ENCODE data around the gene STXBP6.

STXBP6 gene

DNA sequence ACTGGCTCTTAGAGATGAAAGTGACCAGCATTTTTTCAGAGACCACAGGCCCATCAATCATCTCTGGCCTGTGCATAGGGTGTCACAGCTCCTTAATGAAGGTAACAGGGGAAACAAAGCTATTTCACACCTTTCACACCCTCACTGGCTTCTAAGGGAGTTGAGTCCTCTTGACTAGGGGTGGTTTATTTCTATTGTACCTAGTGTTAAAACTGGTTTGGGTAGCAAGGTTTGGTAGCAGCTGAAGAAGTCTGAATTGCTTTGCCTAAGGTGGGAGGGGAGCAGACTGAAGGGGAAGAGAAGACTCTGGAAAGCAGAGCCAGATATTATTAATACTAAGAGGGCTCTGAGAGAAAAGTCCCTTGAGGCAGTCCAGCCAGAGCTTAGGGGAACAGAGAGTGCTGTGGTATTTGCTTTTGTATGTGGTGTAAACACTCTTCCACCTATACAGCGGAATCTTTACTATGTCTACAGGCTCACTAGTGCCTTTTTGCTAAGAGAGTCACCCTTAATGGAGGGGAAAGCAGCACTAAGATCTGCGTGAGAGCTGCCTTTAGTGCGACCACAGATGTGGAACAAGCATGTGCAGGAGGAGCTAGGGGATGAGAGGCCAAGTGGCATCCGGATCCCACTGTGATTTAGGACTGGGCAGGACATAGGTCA, 95.8 kb downstream of the STXBP6 start:
- no peak for DNase-seq (ENCODE audit: low read depth)
- no peak overlapping the region for H3K4me3 ChIP-seq (ENCODE audit: low read depth, low read length)
- TF ChIP-seq, protein P1, sequence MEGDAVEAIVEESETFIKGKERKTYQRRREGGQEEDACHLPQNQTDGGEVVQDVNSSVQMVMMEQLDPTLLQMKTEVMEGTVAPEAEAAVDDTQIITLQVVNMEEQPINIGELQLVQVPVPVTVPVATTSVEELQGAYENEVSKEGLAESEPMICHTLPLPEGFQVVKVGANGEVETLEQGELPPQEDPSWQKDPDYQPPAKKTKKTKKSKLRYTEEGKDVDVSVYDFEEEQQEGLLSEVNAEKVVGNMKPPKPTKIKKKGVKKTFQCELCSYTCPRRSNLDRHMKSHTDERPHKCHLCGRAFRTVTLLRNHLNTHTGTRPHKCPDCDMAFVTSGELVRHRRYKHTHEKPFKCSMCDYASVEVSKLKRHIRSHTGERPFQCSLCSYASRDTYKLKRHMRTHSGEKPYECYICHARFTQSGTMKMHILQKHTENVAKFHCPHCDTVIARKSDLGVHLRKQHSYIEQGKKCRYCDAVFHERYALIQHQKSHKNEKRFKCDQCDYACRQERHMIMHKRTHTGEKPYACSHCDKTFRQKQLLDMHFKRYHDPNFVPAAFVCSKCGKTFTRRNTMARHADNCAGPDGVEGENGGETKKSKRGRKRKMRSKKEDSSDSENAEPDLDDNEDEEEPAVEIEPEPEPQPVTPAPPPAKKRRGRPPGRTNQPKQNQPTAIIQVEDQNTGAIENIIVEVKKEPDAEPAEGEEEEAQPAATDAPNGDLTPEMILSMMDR (IDR thresholded peaks at IDR 0.05; ENCODE audit: low read depth, low read length, missing control alignments): no peak

DNA sequence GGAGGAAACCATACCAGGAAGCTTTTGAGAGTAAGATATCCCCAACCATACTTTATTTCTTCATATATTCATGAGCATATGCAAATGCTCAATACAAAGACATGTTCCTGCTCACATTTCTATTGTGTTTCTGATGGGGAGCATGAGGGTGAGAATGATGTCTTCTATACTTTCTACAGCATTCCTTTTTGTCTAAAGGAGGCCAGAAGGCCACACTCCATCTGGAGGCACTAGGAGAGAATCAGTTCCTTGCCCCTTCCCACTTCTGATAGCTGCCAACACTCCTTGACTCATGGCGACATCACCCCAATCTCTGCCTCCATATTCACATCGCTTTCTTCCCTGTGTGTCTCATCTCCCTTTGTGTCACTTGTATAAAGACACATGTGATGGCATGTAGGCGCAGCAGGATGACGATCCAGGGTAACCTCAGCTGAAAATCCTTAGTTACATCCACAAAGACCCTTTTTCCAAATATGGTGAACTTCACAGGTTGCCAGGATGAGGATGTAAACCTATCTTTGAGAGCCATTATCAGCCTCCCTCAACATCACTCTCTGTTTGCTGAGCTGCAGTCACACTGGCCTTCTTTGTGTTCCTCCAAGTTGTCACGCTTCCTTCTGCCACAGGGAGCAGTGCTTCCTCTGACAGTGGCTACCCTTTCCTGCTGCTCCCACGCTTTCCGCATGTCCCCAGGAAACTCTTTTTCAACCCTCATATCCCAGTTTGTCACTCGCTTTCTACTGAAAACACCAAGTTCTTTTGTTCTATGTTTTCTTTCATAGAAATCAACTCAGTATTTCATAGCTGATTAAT, 96.9 kb downstream of the STXBP6 start:
- TF ChIP-seq, protein P1 (IDR thresholded peaks at IDR 0.05; ENCODE audit: low read depth, low read length, missing control alignments): peak; percentile 38
- no peak for DNase-seq (ENCODE audit: low read depth)
- H3K4me3 ChIP-seq (ENCODE audit: low read depth, low read length): no peak overlapping the region

DNA sequence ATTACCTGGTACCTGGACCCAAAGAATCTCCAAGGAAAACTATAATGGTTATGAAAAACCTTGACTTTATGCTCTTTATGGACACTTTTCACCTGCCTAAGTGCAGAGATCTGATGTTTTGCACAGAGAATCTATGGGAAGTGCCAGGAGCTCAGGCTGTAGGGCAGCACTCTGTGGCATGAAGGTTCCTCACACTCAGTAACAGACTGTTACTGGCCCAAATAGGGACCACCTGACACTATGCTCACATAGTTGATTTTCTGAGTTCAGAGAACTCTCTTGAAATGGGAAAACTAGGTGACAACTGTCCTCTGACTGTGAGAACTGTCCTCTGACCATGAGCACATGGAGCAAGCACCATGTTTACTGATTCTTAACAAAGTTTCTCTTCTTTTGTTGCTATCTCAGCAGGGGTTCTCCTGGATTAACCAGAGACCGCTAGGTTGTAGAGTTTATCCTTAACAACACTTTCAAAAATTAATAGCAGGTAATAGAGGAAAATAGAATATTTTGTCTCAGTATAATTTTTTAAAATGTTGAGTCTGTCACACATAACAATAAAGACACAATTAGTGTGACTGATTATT, 101.6 kb downstream of the STXBP6 start:
- TF ChIP-seq, protein P1 (IDR thresholded peaks at IDR 0.05; ENCODE audit: low read depth, low read length, missing control alignments): no peak
- no peak overlapping the region for H3K4me3 ChIP-seq (ENCODE audit: low read depth, low read length)
- no peak for DNase-seq (ENCODE audit: low read depth)

DNA sequence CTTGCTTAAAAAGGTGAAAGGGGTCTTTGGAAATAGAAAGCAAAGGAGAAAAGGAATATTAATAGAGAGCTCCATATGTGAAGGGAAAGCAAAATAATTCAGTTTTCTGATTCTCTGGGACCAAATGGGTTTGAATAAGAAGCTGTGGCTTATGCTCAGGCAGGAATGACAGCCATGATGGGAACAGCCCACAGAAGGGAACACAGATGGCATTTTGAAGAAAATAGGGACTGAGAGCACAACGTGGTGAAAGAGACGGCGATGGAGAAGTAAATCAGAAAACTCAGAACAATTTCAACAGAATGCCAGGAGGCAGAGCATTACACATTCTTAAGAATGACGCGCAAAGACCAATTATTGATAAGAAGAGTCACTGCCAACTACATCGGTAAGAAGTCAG, 102.8 kb downstream of the STXBP6 start:
- DNase-seq (ENCODE audit: low read depth): no peak
- TF ChIP-seq, protein P1 (IDR thresholded peaks at IDR 0.05; ENCODE audit: low read depth, low read length, missing control alignments): no peak
- H3K4me3 ChIP-seq (ENCODE audit: low read depth, low read length): no peak overlapping the region

DNA sequence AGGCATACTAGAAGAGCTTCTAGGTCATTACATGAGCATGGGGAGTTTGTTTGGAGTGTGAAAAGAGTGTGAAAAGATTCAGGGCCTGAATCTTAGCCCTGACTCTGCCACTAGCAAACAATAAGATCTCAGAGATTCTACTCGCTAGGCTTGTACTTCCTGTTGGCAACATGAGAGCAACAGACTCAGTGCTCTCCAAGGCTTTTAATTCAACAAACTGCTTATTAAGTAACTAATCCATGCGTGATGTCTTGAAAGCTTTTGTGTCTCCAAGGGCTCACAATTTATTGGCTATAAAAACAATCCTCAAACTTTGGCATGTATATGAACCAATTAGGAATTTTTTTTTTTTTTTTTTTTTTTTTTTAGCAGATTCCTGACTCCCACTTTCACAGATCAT, 105.1 kb downstream of the STXBP6 start:
- H3K4me3 ChIP-seq (ENCODE audit: low read depth, low read length): no peak overlapping the region
- TF ChIP-seq, protein P1 (IDR thresholded peaks at IDR 0.05; ENCODE audit: low read depth, low read length, missing control alignments): no peak
- DNase-seq (ENCODE audit: low read depth): no peak

DNA sequence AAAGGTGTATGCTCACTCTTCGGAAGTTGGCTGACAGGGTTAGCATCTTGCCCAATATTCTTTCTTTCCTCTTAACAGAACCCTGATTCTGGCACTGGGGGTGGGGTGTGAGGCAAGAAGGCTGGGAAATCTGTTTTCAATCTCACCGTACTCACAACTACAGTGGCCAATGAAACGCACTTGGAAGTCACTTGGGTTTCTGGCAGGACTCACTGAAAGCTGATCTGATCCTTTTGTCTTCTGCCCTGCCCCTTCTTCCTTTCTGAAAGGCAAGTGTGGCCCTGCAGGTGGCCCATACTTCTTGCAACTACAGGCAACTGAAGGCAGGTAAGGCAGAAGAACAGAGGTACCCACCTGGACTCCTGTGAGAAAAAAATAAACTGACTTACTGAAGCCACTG, 106.9 kb downstream of the STXBP6 start:
- no peak overlapping the region for H3K4me3 ChIP-seq (ENCODE audit: low read depth, low read length)
- no peak for DNase-seq (ENCODE audit: low read depth)
- TF ChIP-seq, protein P1 (IDR thresholded peaks at IDR 0.05; ENCODE audit: low read depth, low read length, missing control alignments): no peak

Data from GM12864 (cell line).